Mesendoderm (in vitro differentiated cells): ENCODE data around the gene CSNK1A1.

Experiments
- DNase-seq: peaks from one replicate; pipeline ENCODE4 v3.0.0; 2013
- H2AK5ac ChIP-seq: 2 replicates; pipeline ENCODE4 v1.6.1; 2013; ENCODE audit warnings: low read length, inconsistent platforms
- H2BK120ac ChIP-seq: 2 replicates; pipeline ENCODE4 v1.6.1; 2013; ENCODE audit warnings: low read depth, mild to moderate bottlenecking, low read length, moderate library complexity, mixed read lengths
- H2BK15ac ChIP-seq: replicated peaks from 2 replicates; pipeline ENCODE4 v1.6.1; 2013; ENCODE audit warnings: low read depth, mild to moderate bottlenecking, moderate library complexity
- H2BK5ac ChIP-seq: 2 replicates; pipeline ENCODE4 v1.6.1; 2013; ENCODE audit warnings: low read length, inconsistent platforms
- H3K18ac ChIP-seq: 2 replicates; pipeline ENCODE4 v1.6.1; 2013; ENCODE audit warnings: mild to moderate bottlenecking, low read length, mixed read lengths
- H3K23ac ChIP-seq: one replicate; pipeline ENCODE4 v1.6.1; 2013; ENCODE audit warnings: low read length
- H3K27ac ChIP-seq: 2 replicates; pipeline ENCODE4 v1.5.1; 2013; ENCODE audit warnings: low read depth, mild to moderate bottlenecking, inconsistent platforms, low read length, moderate library complexity
- H3K27me3 ChIP-seq: 2 replicates; pipeline ENCODE4 v1.6.1; 2013; ENCODE audit warnings: low read length, control low read depth, mild to moderate bottlenecking, inconsistent platforms; ENCODE audit not compliant: insufficient read depth, poor library complexity
- H3K36me3 ChIP-seq: 2 replicates; pipeline ENCODE4 v1.6.1; 2013; ENCODE audit warnings: low read length, inconsistent platforms; ENCODE audit not compliant: control insufficient read depth, insufficient read depth
- H3K4ac ChIP-seq: one replicate; pipeline ENCODE4 v1.6.1; 2013; ENCODE audit warnings: low read depth, mild to moderate bottlenecking, low read length, moderate library complexity
- H3K4me1 ChIP-seq: 2 replicates; pipeline ENCODE4 v1.6.1; 2013; ENCODE audit warnings: low read depth, low read length, inconsistent platforms; ENCODE audit not compliant: control insufficient read depth
- H3K4me2 ChIP-seq: 2 replicates; pipeline ENCODE4 v1.6.1; 2013; ENCODE audit warnings: low read length
- H3K4me3 ChIP-seq: 2 replicates; pipeline ENCODE4 v1.5.1; 2013; ENCODE audit warnings: mild to moderate bottlenecking, low read length
- H3K56ac ChIP-seq: one replicate; pipeline ENCODE4 v1.6.1; 2013; ENCODE audit warnings: low read length
- H3K79me1 ChIP-seq: 2 replicates; pipeline ENCODE4 v1.6.1; 2013; ENCODE audit warnings: low read length, inconsistent platforms
- H3K79me2 ChIP-seq: 2 replicates; pipeline ENCODE4 v1.6.1; 2013; ENCODE audit warnings: mild to moderate bottlenecking, low read length; ENCODE audit not compliant: control insufficient read depth, insufficient read depth
- H3K9ac ChIP-seq: 2 replicates; pipeline ENCODE4 v1.6.1; 2013; ENCODE audit warnings: low read length, inconsistent platforms
- H4K5ac ChIP-seq: one replicate; pipeline ENCODE4 v1.6.1; 2013; ENCODE audit warnings: low read length
- H4K8ac ChIP-seq: one replicate; pipeline ENCODE4 v1.6.1; 2013; ENCODE audit warnings: low read depth, mild to moderate bottlenecking, control low read depth, low read length, moderate library complexity
- WGBS: extraction: QIAGEN DNeasy Blood & Tissue Kit; methylation state at CpG from one replicate; pipeline ENCODE4 v1.1.7; 2013; ENCODE audit warnings: low lambda C conversion rate, missing lambda C conversion rate; ENCODE audit not compliant: insufficient coverage; ENCODE audit errors: extremely low coverage; 5-methylcytosine and 5-hydroxymethylcytosine counted together

Gene CSNK1A1

GRCh38 chr5:149456597-149457392 is 94.4 kb downstream of the CSNK1A1 start:
- no peak for DNase-seq
- WGBS = no CpG with 5 or more reads among the region's 6 CpGs
- H2BK120ac ChIP-seq = no peak overlapping the region

GRCh38 chr5:149455889-149456409 is 95.3 kb downstream of the CSNK1A1 start:
- DNase-seq = no peak
- Histone ChIP-seq H3K56ac (no peak overlapping the region), H3K27me3 (no peaks in the 10 kb centered on the region), H3K4me1 (no peaks in the 10 kb centered on the region), H3K27ac (no peak overlapping the region), H4K8ac (no peak overlapping the region), H3K4me2 (no peak overlapping the region), H2BK5ac (no peak overlapping the region), H3K4me3 (no peak overlapping the region), H2BK120ac (no peak overlapping the region), H3K18ac (no peak overlapping the region), H3K79me1 (no peaks in the 10 kb centered on the region), H3K9ac (no peak overlapping the region), H3K79me2 (no peaks in the 10 kb centered on the region), H3K23ac (no peak overlapping the region), H2BK15ac (no peak overlapping the region), H3K36me3 (no peaks in the 10 kb centered on the region), H2AK5ac (no peak overlapping the region), H4K5ac (no peak overlapping the region), H3K4ac (no peak overlapping the region)
- no CpG with 5 or more reads among the region's 13 CpGs for WGBS

More at GRCh38 chr5:149456597-149457392, 94.4 kb downstream of the CSNK1A1 start:
- Histone ChIP-seq H4K8ac (no peak overlapping the region), H3K27me3 (no peaks in the 10 kb centered on the region), H3K9ac (no peak overlapping the region), H3K18ac (no peak overlapping the region), H3K56ac (no peak overlapping the region), H3K4me3 (no peak overlapping the region), H4K5ac (no peak overlapping the region), H3K4me2 (no peak overlapping the region), H2AK5ac (no peak overlapping the region), H3K23ac (no peak overlapping the region), H3K79me2 (no peaks in the 10 kb centered on the region), H3K79me1 (no peaks in the 10 kb centered on the region), H3K36me3 (no peaks in the 10 kb centered on the region), H2BK15ac (no peak overlapping the region), H3K4ac (no peak overlapping the region), H2BK5ac (no peak overlapping the region), H3K27ac (no peak overlapping the region), H3K4me1 (no peaks in the 10 kb centered on the region)

- no peaks in the 10 kb centered on the region for H3K27me3 ChIP-seq
- no peak overlapping the region for H3K23ac ChIP-seq
- H4K8ac ChIP-seq = no peak overlapping the region
- H3K9ac ChIP-seq = no peak overlapping the region
- no peaks in the 10 kb centered on the region for H3K36me3 ChIP-seq
- DNase-seq = no peak
- no peak overlapping the region for H3K4ac ChIP-seq
- no peaks in the 10 kb centered on the region for H3K79me1 ChIP-seq
- no peak overlapping the region for H4K5ac ChIP-seq
- H3K4me2 ChIP-seq = no peak overlapping the region
- peak overlapping the region; percentile 58 for H3K56ac ChIP-seq
- no peak overlapping the region for H2AK5ac ChIP-seq
- H3K79me2 ChIP-seq = no peaks in the 10 kb centered on the region
- H2BK5ac ChIP-seq = no peak overlapping the region
- H3K27ac ChIP-seq = no peak overlapping the region
- no peak overlapping the region for H3K18ac ChIP-seq
- H3K4me1 ChIP-seq = no peaks in the 10 kb centered on the region
- no CpG with 5 or more reads among the region's 10 CpGs for WGBS
- H3K4me3 ChIP-seq = no peak overlapping the region
- H2BK120ac ChIP-seq = no peak overlapping the region
- no peak overlapping the region for H2BK15ac ChIP-seq
Observed at GRCh38 chr5:149453618-149454415, 97.4 kb downstream of the CSNK1A1 start.

GRCh38 chr5:149452665-149453617 is 98.3 kb downstream of the CSNK1A1 start:
- Histone ChIP-seq H3K79me1 (no peaks in the 10 kb centered on the region), H3K36me3 (no peaks in the 10 kb centered on the region), H3K4me1 (no peaks in the 10 kb centered on the region), H3K23ac (no peak overlapping the region), H3K4ac (no peak overlapping the region), H3K79me2 (no peaks in the 10 kb centered on the region), H2BK15ac (no peak overlapping the region), H4K8ac (no peak overlapping the region), H2BK120ac (no peak overlapping the region), H3K27ac (peak overlapping the region; percentile 13), H3K4me3 (no peak overlapping the region), H3K56ac (peak overlapping the region; percentile 58), H2AK5ac (no peak overlapping the region), H3K27me3 (no peaks in the 10 kb centered on the region), H4K5ac (peak overlapping the region; percentile 74), H2BK5ac (no peak overlapping the region), H3K18ac (no peak overlapping the region), H3K4me2 (no peak overlapping the region), H3K9ac (no peak overlapping the region)
- peak; percentile 96 for DNase-seq
- no CpG with 5 or more reads among the region's 16 CpGs for WGBS

- H3K56ac ChIP-seq = peak overlapping the region; percentile 77
- no peak overlapping the region for H3K4ac ChIP-seq
- H3K18ac ChIP-seq = no peak overlapping the region
- no peak overlapping the region for H3K4me2 ChIP-seq
- peak overlapping the region; percentile 13 for H3K27ac ChIP-seq
- peak overlapping the region; percentile 8 for H3K9ac ChIP-seq
- no peak overlapping the region for H3K23ac ChIP-seq
- H3K79me2 ChIP-seq = no peaks in the 10 kb centered on the region
- no peaks in the 10 kb centered on the region for H3K4me1 ChIP-seq
- H3K27me3 ChIP-seq = no peaks in the 10 kb centered on the region
- H2BK5ac ChIP-seq = no peak overlapping the region
- H2BK15ac ChIP-seq = no peak overlapping the region
- H3K4me3 ChIP-seq = no peak overlapping the region
- H4K5ac ChIP-seq = no peak overlapping the region
- H2BK120ac ChIP-seq = no peak overlapping the region
- no peaks in the 10 kb centered on the region for H3K79me1 ChIP-seq
- no peak overlapping the region for H4K8ac ChIP-seq
- peak; percentile 95 for DNase-seq
- H2AK5ac ChIP-seq = no peak overlapping the region
- H3K36me3 ChIP-seq = no peaks in the 10 kb centered on the region
- WGBS = no CpG with 5 or more reads among the region's 11 CpGs
Observed at GRCh38 chr5:149452007-149452664, 99.1 kb downstream of the CSNK1A1 start.
